GM23248 (cell line): ENCODE results near the gene ABLIM2. TPM values are rescaled to one million over a fixed set of nuclear protein-coding genes. Genes with fewer than 3 reads are reported as not detected.

Experiments
- DNase-seq: peaks from one replicate; pipeline ENCODE4 v3.0.0-alpha.2; 2015
- H2AFZ ChIP-seq: fragments of 200-600 bp; sonication (generic); 2 replicates; pipeline ENCODE4 v1.6.1; 2016; ENCODE audit warnings: antibody characterized with exemption
- H3F3A ChIP-seq: fragments of 200-600 bp; sonication (generic); 2 replicates; pipeline ENCODE4 v1.6.1; 2016; ENCODE audit warnings: mild to moderate bottlenecking, antibody characterized with exemption, mixed run types; ENCODE audit not compliant: insufficient read depth
- H3K27ac ChIP-seq: fragments of 200-600 bp; sonication (generic); 2 replicates; pipeline ENCODE4 v1.5.1; 2016; ENCODE audit warnings: mild to moderate bottlenecking
- H3K27me3 ChIP-seq: fragments of 200-600 bp; sonication (generic); replicated peaks from 2 replicates; pipeline ENCODE4 v1.6.1; 2016; ENCODE audit warnings: mild to moderate bottlenecking; ENCODE audit not compliant: insufficient read depth
- H3K36me3 ChIP-seq: fragments of 200-600 bp; sonication (generic); 2 replicates; pipeline ENCODE4 v1.6.1; 2016; ENCODE audit warnings: low read depth, mild to moderate bottlenecking
- H3K4me1 ChIP-seq: fragments of 200-600 bp; sonication (generic); 2 replicates; pipeline ENCODE4 v1.6.1; 2016; ENCODE audit warnings: mild to moderate bottlenecking; ENCODE audit not compliant: insufficient read depth
- H3K4me2 ChIP-seq: fragments of 200-600 bp; sonication (generic); one replicate; pipeline ENCODE4 v1.6.1; 2016; ENCODE audit warnings: mild to moderate bottlenecking; ENCODE audit not compliant: unreplicated experiment
- H3K4me3 ChIP-seq: fragments of 200-600 bp; sonication (generic); 2 replicates; pipeline ENCODE4 v1.5.1; 2016; ENCODE audit warnings: mild to moderate bottlenecking
- H3K79me2 ChIP-seq: fragments of 200-600 bp; sonication (generic); 2 replicates; pipeline ENCODE4 v1.6.1; 2016; ENCODE audit warnings: mild to moderate bottlenecking; ENCODE audit not compliant: insufficient read depth
- H3K9ac ChIP-seq: fragments of 200-600 bp; sonication (generic); 2 replicates; pipeline ENCODE4 v1.6.1; 2016; ENCODE audit warnings: mild to moderate bottlenecking
- H3K9me2 ChIP-seq: fragments of 200-600 bp; sonication (generic); 2 replicates; pipeline ENCODE4 v1.6.1; 2016; ENCODE audit warnings: mixed run types, mild to moderate bottlenecking, moderate library complexity; ENCODE audit not compliant: insufficient read depth
- H3K9me3 ChIP-seq: fragments of 200-600 bp; sonication (generic); one replicate; pipeline ENCODE4 v1.6.1; 2017; ENCODE audit warnings: low read depth
- H4K20me1 ChIP-seq: fragments of 200-600 bp; sonication (generic); 2 replicates; pipeline ENCODE4 v1.6.0; 2016; ENCODE audit not compliant: insufficient read depth
- EZH2 ChIP-seq: fragments of 200-600 bp; sonication (generic); IDR thresholded peaks from 2 replicates; pipeline ENCODE4 v1.6.1; 2018; ENCODE audit warnings: antibody characterized with exemption, mild to moderate bottlenecking; ENCODE audit not compliant: insufficient read depth, poor library complexity, severe bottlenecking
- EZH2phosphoT487 ChIP-seq: fragments of 200-600 bp; sonication (generic); IDR thresholded peaks from 2 replicates; pipeline ENCODE4 v1.6.1; 2018; ENCODE audit warnings: antibody characterized with exemption, moderate library complexity, mild to moderate bottlenecking, low read depth; ENCODE audit not compliant: insufficient read depth
- WGBS, 2 experiments: methylation state at CpG; one replicate each; pipeline ENCODE4 v1.1.6; 2015 to 2017; ENCODE audit warnings: low lambda C conversion rate in 2 of 2, low coverage in 1 of 2; ENCODE audit errors: missing lambda C conversion rate in 2 of 2; 5-methylcytosine and 5-hydroxymethylcytosine counted together
- in situ Hi-C: fragments of 300-500 bp; cut with MboI; formaldehyde crosslinking; loops from 2 replicates; pipeline ENCODE4 v1.15.0; 2020
- polyA plus RNA-seq: library from polyadenylated mRNA; unstranded; fragments of >200 nt; fragmentation: Nextera tagmentation; extraction: Ambion mirVana; gene quantifications from 2 replicates; pipeline ENCODE4 v1.2.1, GENCODE V29; 2016
- total RNA-seq: library from RNA; depleted of rRNA; stranded (reverse); fragments of >200 nt; shearing (Covaris generic); gene quantifications from 2 replicates; pipeline ENCODE4 v1.2.3, GENCODE V29; 2014

Gene ABLIM2
- total and polyA plus RNA-seq, 2 experiments from 2014 or later, result not detected

DNA sequence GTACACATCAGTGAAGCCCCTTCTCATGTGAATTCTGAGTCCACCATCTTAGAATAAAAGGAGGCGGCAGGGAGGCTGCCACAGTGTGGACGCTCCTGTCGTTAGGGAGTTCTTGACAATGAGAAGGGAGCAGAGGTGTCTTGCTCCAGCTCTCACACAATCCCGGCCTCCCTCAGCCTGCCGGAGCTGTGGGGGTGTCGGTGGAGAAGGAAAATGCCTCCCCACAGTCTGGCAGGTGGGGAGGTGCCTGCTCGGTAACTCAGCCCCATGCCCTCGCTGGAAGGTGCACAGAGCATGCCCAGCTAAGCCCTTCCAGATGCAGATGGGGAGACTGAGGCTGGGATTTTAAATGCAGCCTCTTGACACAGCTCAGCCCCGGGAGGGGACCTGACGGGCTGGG is 20.5 kb upstream of the ABLIM2 start:
- Histone ChIP-seq H3K4me3 (no peak overlapping the region), H2AFZ (no peak overlapping the region), H3K27ac (no peak overlapping the region), H3K79me2 (no peaks in the 10 kb centered on the region), H4K20me1 (no peaks in the 10 kb centered on the region), H3K4me1 (peaks cover 5% of the 10 kb centered on the region; the same call in 1 of the 2 replicates), H3F3A (peaks cover 7% of the 10 kb centered on the region), H3K9me2 (no peaks in the 10 kb centered on the region), H3K9ac (no peak overlapping the region), H3K36me3 (no peaks in the 10 kb centered on the region), H3K4me2 (no peak overlapping the region), H3K27me3 (peaks cover 5% of the 10 kb centered on the region; the same call in 1 of the 2 replicates), H3K9me3 (no peaks in the 10 kb centered on the region)
- WGBS, 2 experiments, result 72 to 75% methylated on average over 10 of the region's 10 CpGs
- no peak for DNase-seq
- in situ Hi-C loops, result no loop called here
- TF ChIP-seq EZH2 (no peak), EZH2phosphoT487 (no peak)

- WGBS, 2 experiments, result 84 to 90% methylated on average over 11 of the region's 11 CpGs
- H3K36me3 ChIP-seq, result no peaks in the 10 kb centered on the region
- no peak overlapping the region for H3K27ac ChIP-seq
- H3K9me2 ChIP-seq, result no peaks in the 10 kb centered on the region
- DNase-seq, result no peak
- H3K4me1 ChIP-seq, result peaks cover 2% of the 10 kb centered on the region; the same call in 1 of the 2 replicates
- no peaks in the 10 kb centered on the region for H3K9me3 ChIP-seq
- no peak overlapping the region for H3K4me2 ChIP-seq
- no peak overlapping the region for H2AFZ ChIP-seq
- no peak overlapping the region for H3K4me3 ChIP-seq
- H3K79me2 ChIP-seq, result no peaks in the 10 kb centered on the region
- H4K20me1 ChIP-seq, result no peaks in the 10 kb centered on the region
- in situ Hi-C loops, result no loop called here
- no peaks in the 10 kb centered on the region for H3F3A ChIP-seq
- H3K27me3 ChIP-seq, result peaks cover 5% of the 10 kb centered on the region; the same call in 1 of the 2 replicates
- TF ChIP-seq EZH2phosphoT487 (no peak), EZH2 (no peak)
- H3K9ac ChIP-seq, result no peak overlapping the region
Measured at GRCh38 chr4:8177956-8178355, 19.3 kb upstream of the ABLIM2 start.

DNA sequence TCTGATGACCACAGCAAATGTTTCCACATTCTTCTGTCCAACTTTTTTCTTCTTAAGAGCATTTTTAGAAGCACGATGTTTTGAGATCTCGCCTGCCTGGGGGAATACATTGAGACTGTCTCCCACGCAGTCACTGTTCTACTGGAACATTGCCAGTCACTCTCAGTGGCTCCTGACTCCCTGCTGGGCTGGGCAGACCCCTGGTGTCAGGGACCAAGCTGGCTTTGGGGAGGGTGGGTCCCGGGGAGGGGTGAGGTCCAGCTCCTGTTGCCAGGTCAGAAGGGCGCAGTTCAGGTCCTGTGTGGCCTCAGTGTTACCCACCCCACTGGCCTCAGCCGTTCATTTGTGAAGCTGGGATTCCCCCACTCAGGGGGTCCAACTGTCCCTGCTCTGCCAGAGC is 18.9 kb upstream of the ABLIM2 start:
- Histone ChIP-seq H3K4me1 (no peaks in the 10 kb centered on the region), H2AFZ (no peak overlapping the region), H3F3A (no peaks in the 10 kb centered on the region), H3K9ac (no peak overlapping the region), H3K27ac (no peak overlapping the region), H3K9me2 (no peaks in the 10 kb centered on the region), H3K4me2 (no peak overlapping the region), H3K79me2 (no peaks in the 10 kb centered on the region), H3K9me3 (no peaks in the 10 kb centered on the region), H3K4me3 (no peak overlapping the region), H4K20me1 (no peaks in the 10 kb centered on the region), H3K36me3 (no peaks in the 10 kb centered on the region), H3K27me3 (peaks cover 5% of the 10 kb centered on the region; the same call in 1 of the 2 replicates)
- no peak for TF ChIP-seq EZH2phosphoT487
- TF ChIP-seq EZH2, result no peak
- in situ Hi-C loops, result no loop called here
- no peak for DNase-seq
- WGBS, 2 experiments, result 56 to 60% methylated on average over 4 to 6 of the region's 6 CpGs

DNA sequence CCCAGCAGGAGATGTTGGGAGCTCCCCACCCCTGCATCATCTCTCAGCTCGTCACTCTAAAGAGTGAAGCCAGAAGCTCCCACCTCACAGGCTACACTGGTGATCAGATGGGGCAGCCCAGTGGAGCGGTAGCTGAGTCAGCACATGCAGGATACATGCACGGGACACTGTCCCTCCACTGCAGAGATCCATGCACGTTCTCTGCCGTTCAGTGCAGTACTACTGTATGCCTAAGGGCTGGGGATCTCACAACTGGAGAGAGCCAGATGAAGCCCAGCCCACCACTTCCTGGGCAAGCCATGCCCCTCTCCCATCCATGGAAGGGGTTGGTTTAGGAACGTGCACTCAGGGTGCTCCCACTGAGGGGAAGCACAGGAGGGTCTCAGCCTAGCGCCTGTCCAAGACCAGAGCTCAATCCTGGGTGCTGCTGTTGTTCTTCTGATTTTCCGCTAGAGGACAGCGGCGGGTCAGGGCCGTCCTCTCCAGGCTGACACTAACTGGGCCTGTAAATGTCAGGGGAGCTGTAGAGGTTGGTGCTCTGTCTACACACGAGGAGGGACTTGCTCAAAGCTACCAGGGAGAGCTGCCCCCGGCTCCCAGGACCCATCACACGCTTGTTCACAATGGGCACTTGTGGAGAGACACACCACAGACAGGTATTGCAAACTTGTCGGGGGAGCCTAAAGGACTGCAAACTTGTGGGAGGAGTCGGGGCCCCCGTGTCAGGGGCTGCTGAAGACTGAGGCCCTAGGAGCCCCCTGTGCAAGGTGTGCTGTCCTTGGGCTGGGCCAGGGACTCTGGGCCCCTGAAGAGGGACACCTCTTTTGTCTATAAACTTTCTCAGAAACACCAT is 18.2 kb upstream of the ABLIM2 start:
- Histone ChIP-seq H3K4me3 (no peak overlapping the region), H3K9me2 (no peaks in the 10 kb centered on the region), H3K79me2 (no peaks in the 10 kb centered on the region), H3K27me3 (peaks cover 5% of the 10 kb centered on the region; the same call in 1 of the 2 replicates), H3K4me2 (no peak overlapping the region), H3K36me3 (no peaks in the 10 kb centered on the region), H3F3A (no peaks in the 10 kb centered on the region), H3K9me3 (no peaks in the 10 kb centered on the region), H3K27ac (no peak overlapping the region), H2AFZ (no peak overlapping the region), H3K4me1 (no peaks in the 10 kb centered on the region), H4K20me1 (no peaks in the 10 kb centered on the region), H3K9ac (no peak overlapping the region)
- DNase-seq, result peak; percentile 75
- 24 to 28% methylated on average over 17 of the region's 17 CpGs for WGBS, 2 experiments
- in situ Hi-C loops, result no loop called here
- TF ChIP-seq EZH2phosphoT487, result no peak
- no peak for TF ChIP-seq EZH2
